Choroid plexus epithelial cell (primary cell): Measurements from ENCODE around the gene MTA1.

Experiments used
- DNase-seq: peaks from one replicate; pipeline ENCODE4 v3.0.0-alpha.2; 2010; ENCODE audit warnings: low read depth
- H3K4me3 ChIP-seq: 2 replicates; pipeline ENCODE4 v1.5.1; 2011; ENCODE audit warnings: low read depth, mild to moderate bottlenecking, control low read depth, low read length, moderate library complexity
- TF ChIP-seq, protein P1 (sequence below): conservative IDR thresholded peaks from 2 replicates; pipeline ENCODE4 v1.5.1; 2011; ENCODE audit warnings: low read depth, mild to moderate bottlenecking, control low read depth, inconsistent platforms, low read length, moderate library complexity

MTA1 gene

DNA sequence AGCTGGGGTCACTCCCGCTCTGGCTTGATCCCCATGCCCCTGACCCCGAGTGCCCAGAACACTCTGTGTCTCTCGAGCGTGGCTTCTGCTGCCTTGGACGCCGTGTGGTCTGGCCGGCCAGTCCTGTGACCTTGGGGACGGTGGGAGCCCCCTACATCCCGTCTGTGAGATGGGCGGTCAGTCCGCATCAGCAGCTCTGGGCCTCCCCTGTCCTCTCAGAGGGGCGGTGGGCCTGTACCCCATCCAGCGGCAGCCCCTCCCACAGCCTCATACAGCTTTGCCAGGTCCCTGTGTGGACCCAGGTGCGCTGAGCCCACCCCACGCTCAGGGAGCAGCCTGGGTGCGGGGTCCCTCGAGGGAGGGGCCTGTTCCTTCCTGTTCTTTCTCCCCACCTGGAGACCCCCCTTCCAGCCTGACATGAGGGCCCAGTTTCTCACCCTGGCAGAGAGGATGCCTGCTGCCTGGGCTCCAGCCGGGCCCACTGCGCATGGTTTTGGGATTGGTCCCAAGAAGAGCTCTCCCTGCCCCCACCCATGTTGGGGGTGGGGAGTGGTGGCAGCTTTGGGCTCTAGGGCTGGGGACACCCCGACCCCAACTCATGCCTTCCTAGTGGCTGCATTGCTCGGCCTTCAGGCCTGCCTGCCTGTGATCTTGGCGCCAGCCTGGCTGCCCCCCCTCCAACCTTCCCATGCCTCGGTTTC lies 1.5 kb downstream of the MTA1 start:
- peak overlapping the region; percentile 71 for H3K4me3 ChIP-seq
- TF ChIP-seq, protein P1, sequence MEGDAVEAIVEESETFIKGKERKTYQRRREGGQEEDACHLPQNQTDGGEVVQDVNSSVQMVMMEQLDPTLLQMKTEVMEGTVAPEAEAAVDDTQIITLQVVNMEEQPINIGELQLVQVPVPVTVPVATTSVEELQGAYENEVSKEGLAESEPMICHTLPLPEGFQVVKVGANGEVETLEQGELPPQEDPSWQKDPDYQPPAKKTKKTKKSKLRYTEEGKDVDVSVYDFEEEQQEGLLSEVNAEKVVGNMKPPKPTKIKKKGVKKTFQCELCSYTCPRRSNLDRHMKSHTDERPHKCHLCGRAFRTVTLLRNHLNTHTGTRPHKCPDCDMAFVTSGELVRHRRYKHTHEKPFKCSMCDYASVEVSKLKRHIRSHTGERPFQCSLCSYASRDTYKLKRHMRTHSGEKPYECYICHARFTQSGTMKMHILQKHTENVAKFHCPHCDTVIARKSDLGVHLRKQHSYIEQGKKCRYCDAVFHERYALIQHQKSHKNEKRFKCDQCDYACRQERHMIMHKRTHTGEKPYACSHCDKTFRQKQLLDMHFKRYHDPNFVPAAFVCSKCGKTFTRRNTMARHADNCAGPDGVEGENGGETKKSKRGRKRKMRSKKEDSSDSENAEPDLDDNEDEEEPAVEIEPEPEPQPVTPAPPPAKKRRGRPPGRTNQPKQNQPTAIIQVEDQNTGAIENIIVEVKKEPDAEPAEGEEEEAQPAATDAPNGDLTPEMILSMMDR, result no peak
- no peak for DNase-seq

DNA sequence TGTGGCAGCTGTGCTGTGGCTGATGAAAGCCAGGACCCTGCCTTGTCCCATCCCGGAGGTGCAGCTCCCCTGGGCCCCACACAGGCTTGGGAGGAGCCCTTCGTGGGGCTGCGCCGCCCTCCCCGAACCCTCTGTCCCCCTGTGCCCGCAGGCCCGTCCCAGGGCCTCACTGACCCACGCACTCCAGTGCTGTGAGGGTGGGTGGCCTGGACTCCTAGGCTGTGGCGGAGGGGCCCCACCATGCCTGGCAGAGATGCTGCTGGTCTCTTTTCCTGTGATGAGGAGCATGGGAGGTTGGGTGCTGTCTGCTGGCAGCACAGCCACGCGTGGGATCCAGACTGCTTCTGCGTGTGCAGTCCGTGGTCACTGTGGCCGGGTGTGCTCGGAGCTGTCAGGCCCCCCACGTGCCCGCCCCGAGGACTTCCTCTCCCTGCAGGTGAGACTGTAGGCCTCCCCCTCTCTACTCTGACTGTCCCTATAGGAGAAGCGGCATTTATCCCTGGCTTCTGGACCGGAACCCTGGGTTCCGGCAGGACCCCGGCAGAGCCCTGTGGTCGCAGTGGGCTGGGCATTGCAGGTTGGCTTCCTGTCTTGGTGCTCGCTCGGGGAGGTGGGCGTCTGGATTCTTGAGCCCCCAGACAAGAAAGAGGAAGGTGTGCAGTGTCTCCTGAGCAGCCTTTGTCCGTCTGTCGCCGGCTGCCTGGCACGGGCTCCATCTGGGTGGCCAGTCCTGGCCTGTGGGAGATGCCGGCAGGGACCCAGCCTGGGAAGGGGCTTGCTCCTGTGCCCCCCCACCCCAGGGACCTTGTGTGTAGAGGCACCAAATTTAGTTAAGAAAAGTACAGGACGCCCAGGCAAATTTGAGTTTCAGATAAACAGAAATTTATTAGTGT lies 2.3 kb downstream of the MTA1 start:
- TF ChIP-seq, protein P1, result no peak
- DNase-seq, result no peak
- peak overlapping the region; percentile 71 for H3K4me3 ChIP-seq

DNA sequence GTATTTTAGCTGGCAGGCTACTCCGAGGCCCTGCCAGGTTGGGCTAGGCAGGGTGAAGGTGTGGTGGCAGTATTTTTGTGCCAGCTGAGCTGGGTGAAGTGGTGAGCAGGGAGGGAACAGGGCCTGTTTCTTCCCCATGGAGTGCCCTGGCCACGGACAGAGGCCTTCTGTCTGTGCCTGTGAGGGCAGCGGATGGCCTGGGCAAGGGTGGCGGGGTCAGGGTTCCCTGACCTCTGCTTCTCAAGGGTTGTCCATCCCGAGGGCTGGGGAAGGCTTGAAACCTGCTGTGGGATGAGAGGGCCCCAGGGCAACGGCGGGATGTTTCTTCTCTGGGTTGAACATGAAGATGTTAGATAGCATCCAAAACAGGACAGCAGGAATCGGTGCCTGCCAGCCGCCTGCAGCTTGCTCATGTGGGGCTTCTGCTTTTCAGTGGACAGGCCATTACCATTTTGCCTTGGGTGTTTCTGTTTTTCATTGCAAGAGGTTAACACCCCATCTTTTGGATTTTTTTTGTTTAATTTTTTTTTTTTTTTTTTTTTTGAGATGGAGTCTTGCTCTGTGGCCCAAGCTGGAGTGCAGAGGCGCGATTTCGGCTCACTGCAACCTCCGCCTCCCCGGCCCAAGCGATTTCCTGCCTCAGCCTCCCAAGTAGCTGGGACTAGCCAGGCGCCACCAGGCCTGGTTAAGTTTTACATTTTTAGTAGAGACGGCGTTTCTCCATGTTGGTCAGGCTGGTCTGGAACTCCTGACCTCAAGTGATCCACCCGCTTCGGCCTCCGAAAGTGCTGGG lies 3.3 kb downstream of the MTA1 start:
- TF ChIP-seq, protein P1, result no peak

DNA sequence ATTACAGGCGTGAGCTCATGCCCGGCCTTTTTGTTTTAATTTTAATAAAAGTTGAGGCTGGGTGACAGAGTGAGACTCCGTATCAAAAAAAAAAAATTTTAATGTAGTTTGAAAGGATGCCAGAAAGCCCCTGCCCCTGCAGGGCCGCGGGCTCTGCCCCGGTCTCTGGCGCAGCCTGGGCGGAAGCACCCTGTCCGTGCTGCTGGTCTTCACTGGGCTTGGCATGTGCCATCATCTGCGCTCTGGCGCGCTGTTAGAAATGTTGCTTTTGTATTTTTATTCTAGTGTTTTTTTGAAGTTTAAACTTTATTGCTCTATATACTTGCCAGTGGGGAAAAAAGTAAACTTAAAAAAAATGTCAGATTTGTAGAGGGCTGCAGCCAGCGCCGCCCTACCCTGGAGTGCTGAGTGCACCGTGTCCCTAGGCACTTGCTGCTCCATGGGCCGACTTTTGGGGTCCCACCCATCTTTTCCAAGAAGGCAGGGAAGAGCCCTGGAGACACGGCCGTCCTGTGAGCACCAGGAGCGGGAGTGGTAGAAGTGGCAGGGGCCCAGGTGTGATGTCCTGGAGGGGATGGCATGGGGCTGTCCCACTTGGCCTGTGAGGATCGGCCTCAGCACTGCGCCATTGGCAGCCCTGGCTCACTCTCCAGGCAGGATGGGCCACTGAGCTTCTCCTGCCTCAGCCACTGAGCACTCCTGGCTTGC lies 4.0 kb downstream of the MTA1 start:
- H3K4me3 ChIP-seq, result no peak overlapping the region
- TF ChIP-seq, protein P1, result no peak
- no peak for DNase-seq

More for the DNA sequence above, 3.3 kb downstream of the MTA1 start:
- no peak overlapping the region for H3K4me3 ChIP-seq
- DNase-seq, result no peak

DNA sequence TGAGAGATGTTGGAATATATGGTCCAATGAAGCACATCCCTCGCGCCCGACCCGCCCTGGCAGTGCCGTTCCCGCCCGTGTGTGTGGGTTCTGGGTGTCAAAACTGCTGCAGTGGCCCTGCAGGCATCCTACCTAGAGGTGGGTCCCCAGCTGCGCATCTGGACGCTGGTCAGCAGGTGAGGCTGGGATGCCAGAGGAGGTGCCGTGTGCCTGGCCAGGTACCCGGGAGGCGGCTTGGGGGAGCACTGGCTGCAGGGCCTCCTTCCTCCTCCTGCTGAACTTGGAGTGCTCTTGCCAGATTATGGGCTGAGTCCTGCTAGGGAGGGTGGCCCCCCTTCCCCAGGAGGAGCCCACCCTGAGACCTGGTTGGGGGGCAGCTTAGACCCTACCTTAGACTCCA lies 5.2 kb downstream of the MTA1 start:
- TF ChIP-seq, protein P1, result no peak
- H3K4me3 ChIP-seq, result no peak overlapping the region
- no peak for DNase-seq

DNA sequence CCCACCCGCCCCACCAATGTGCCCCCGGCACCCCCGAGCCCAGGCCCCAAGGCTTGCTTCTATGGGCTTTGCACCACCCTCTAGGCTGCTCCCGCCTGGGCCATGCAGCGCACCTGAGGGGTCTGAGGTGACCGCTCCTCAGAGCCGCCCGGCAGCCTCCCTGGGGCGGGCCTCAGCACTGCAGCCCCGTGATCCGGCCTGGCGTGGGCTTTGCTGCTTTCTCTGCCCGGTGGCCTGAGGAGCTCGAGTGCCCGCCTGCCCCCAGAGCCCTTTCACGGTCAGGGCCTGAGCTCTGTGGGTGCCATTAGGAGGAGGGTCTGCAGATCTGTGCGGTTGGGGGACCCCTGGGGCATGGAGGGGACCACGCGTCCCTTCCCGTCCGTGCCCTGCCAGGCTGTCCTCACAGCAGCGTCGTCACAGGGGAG lies 6.2 kb downstream of the MTA1 start:
- no peak for DNase-seq
- TF ChIP-seq, protein P1, result no peak
- H3K4me3 ChIP-seq, result no peak overlapping the region
